Measurements from ENCODE around the gene SIGLEC11.

GRCh38 chr19:49921871-49922795 is 38.8 kb downstream of the SIGLEC11 start:
- TF ChIP-seq POLR2A (IDR thresholded peaks at IDR 0.05) (no peak), CTCF (IDR thresholded peaks at IDR 0.05) (no peak), EP300 (IDR thresholded peaks at IDR 0.05; ENCODE audit: low read depth) (no peak)
